IPS-20b (cell line): ENCODE results near the gene SPEM2.
"Not testable (repeated sequence)": the region's sequence is repeated elsewhere in the genome, so short reads cannot be mapped to it uniquely, and the experiment has no call there.

Experiments
- H3K27ac ChIP-seq: one replicate; pipeline ENCODE4 v1.5.1; 2013; ENCODE audit warnings: low read length
- H3K27me3 ChIP-seq: 2 replicates; pipeline ENCODE4 v1.6.1; 2013; ENCODE audit warnings: mild to moderate bottlenecking, low read length, inconsistent platforms; ENCODE audit not compliant: insufficient read depth
- H3K36me3 ChIP-seq: 2 replicates; pipeline ENCODE4 v1.6.1; 2013; ENCODE audit warnings: low read depth, mild to moderate bottlenecking, inconsistent platforms, low read length, moderate library complexity; ENCODE audit not compliant: insufficient read depth
- H3K4me1 ChIP-seq: 2 replicates; pipeline ENCODE4 v1.6.1; 2013; ENCODE audit warnings: mild to moderate bottlenecking, control low read depth, inconsistent platforms, low read length, moderate library complexity; ENCODE audit not compliant: insufficient read depth
- H3K4me3 ChIP-seq: 2 replicates; pipeline ENCODE4 v1.5.1; 2013; ENCODE audit warnings: mild to moderate bottlenecking, low read length, inconsistent platforms
- H3K9ac ChIP-seq: 2 replicates; pipeline ENCODE4 v1.6.1; 2013; ENCODE audit warnings: low read depth, mild to moderate bottlenecking, inconsistent platforms, low read length, moderate library complexity
- H3K9me3 ChIP-seq: 2 replicates; pipeline ENCODE4 v1.6.1; 2013; ENCODE audit warnings: mild to moderate bottlenecking, low read depth, low read length, inconsistent platforms; ENCODE audit not compliant: insufficient read depth

The SPEM2 gene

GRCh38 chr17:7470457-7470973, 45.1 kb downstream of the SPEM2 start:
- H3K36me3 ChIP-seq, H3K27me3 ChIP-seq, H3K9me3 ChIP-seq, H3K4me3 ChIP-seq, H3K27ac ChIP-seq, H3K9ac ChIP-seq, H3K4me1 ChIP-seq: not testable (repeated sequence)

DNA sequence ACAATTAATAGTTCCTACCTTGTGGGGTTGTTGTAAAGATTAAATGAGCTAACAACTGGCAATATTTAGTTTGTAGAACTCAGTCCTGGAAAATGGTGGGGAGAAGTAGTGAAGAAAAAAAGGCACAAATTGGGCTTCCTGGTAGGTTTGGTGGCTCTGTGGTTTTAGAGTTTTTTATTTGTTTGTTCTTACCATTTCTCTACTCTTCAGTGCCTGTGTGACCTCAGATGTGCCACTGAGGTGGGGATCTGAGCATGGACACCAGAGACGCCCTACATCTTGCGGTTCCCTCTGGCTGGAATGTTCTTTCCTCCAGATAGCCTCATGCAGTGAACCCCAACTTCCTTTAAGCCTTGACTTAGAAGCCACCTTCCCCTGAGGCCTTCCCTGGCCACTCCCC, 46.3 kb downstream of the SPEM2 start:
- Histone ChIP-seq H3K4me3 (no peak overlapping the region), H3K27me3 (no peaks in the 10 kb centered on the region), H3K36me3 (peaks cover 3% of the 10 kb centered on the region; the same call in 1 of the 2 replicates), H3K9ac (no peak overlapping the region), H3K27ac (no peak overlapping the region), H3K9me3 (no peaks in the 10 kb centered on the region), H3K4me1 (peaks cover 2% of the 10 kb centered on the region; the same call in 1 of the 2 replicates)

GRCh38 chr17:7474767-7475166, 49.4 kb downstream of the SPEM2 start:
- H3K4me1 ChIP-seq, result peaks cover 18% of the 10 kb centered on the region
- H3K9ac ChIP-seq, H3K36me3 ChIP-seq, H3K27me3 ChIP-seq, H3K9me3 ChIP-seq, H3K27ac ChIP-seq, H3K4me3 ChIP-seq: not testable (repeated sequence)

DNA sequence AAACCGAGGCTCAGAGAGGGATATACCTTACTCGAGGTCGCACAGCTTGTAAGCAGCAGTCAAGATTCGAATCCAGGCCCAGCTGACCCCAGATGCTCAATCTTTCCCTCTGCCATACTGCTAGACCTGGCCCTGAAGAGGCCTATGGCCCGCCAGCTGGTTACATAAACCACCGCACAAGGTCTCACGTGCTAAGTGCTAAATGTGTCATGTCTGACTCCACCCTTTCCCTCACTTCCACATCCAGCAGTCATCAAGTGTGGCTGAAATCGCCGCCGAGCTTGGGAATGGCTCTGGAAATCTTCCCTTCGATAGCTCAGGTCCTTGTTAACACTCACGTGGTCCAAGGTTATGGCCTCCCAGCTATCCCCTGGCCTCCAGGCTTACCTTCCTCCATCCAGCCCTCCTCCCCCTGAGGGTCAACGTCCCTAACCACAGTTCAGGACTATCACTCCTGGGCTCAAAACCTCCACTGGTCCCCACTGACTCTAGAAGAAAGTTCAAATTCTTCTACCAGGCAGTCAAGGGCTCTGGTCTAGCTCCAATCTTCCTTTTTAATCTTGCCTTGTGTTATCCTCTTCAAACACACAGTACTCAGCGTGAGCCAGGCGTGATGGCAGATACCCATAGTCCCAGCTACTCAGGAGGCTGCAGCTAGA, 50.5 kb downstream of the SPEM2 start:
- no peaks in the 10 kb centered on the region for H3K9me3 ChIP-seq
- no peaks in the 10 kb centered on the region for H3K36me3 ChIP-seq
- H3K27ac ChIP-seq, result no peak overlapping the region
- peaks cover 20% of the 10 kb centered on the region for H3K4me1 ChIP-seq
- no peak overlapping the region for H3K9ac ChIP-seq
- H3K4me3 ChIP-seq, result no peak overlapping the region
- no peaks in the 10 kb centered on the region for H3K27me3 ChIP-seq

- H3K9ac ChIP-seq, result no peak overlapping the region
- no peak overlapping the region for H3K4me3 ChIP-seq
- peaks cover 20% of the 10 kb centered on the region for H3K4me1 ChIP-seq
- no peaks in the 10 kb centered on the region for H3K27me3 ChIP-seq
- no peaks in the 10 kb centered on the region for H3K9me3 ChIP-seq
- H3K27ac ChIP-seq, result no peak overlapping the region
- H3K36me3 ChIP-seq, result no peaks in the 10 kb centered on the region
These were observed 51.1 kb downstream of the SPEM2 start for GRCh38 chr17:7476494-7476893.

- Histone ChIP-seq H3K9me3 (no peaks in the 10 kb centered on the region), H3K36me3 (no peaks in the 10 kb centered on the region), H3K27me3 (no peaks in the 10 kb centered on the region), H3K4me3 (no peak overlapping the region), H3K9ac (no peak overlapping the region), H3K4me1 (peaks cover 20% of the 10 kb centered on the region), H3K27ac (no peak overlapping the region)
These were observed 51.5 kb downstream of the SPEM2 start for GRCh38 chr17:7476951-7477350.
